Measurements from ENCODE around the gene VSTM2B.

Gene VSTM2B

DNA sequence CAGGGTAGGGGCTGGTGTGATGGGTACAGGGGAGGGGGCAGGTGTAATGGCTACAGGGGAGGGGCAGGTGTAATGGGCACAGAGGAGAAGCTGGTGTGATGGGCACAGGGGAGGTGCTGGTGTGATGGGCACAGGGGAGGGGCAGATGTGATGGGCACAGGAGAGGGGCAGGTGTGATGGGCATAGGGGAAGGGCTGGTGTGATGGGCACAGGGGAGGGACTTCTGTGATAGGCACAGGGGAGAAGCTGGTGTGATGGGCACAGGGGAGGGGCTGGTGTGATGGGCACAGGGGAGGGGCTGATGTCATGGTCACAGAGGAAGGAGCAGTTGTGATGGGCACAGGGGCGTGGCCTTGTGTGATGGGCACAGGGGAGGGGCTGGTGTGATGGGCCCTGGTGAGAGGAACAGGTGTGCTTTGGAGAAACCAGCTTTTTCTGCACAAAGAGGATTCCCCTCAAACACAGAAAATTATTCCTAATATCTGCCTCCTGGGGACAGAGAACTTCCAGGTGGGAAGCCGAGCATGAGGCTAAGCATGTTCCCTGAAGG is 41.6 kb downstream of the VSTM2B start:
- DNase-seq (ENCODE audit: low read depth), result no peak

DNA sequence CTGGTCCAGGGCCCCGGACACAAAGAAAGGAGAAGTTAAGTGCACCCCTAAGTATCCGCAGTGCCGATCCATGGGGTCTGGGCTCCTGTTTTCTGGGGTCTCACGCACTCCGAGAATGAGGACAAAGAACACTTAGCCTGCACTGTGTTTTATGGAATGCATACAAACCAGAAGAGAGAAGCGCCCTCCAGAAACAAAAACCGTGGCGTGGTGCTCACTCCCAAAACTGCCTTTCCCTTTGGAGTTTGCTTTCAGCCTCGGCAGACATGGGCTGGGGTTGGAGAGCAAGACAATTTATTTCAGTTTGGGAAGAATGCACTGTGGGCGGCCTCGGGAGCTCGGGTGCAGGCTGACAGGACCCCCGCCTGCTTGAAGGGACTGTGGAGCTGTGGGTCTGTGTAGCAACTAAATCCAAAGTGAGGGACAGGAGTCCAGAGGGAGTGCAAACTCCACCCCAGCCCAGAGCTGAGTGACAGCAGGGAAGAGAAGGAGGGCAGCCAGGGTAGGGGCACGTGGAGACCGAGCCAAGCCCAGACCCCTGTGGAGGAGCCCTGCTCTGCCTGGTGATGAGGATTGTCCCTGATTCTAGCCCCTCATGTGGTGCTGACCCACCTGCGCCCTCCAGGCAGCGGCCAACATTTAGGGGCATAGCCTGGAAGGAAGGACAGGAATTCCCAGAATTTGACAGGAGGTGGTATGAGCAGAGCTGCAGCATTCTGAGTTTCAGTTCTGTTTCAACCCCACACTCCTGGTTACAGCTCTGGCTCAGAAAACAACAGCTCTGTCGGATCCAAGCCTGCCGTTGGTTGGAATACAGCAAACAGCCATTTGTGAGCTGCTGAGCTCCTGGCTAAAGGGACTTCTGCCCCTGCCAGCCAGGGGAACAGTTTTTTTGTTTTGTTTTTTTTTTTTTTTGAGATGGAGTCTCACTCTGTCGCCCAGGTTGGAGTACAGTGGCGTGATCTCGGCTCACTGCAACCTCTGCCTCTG is 42.5 kb downstream of the VSTM2B start:
- no peak for DNase-seq (ENCODE audit: low read depth)

DNA sequence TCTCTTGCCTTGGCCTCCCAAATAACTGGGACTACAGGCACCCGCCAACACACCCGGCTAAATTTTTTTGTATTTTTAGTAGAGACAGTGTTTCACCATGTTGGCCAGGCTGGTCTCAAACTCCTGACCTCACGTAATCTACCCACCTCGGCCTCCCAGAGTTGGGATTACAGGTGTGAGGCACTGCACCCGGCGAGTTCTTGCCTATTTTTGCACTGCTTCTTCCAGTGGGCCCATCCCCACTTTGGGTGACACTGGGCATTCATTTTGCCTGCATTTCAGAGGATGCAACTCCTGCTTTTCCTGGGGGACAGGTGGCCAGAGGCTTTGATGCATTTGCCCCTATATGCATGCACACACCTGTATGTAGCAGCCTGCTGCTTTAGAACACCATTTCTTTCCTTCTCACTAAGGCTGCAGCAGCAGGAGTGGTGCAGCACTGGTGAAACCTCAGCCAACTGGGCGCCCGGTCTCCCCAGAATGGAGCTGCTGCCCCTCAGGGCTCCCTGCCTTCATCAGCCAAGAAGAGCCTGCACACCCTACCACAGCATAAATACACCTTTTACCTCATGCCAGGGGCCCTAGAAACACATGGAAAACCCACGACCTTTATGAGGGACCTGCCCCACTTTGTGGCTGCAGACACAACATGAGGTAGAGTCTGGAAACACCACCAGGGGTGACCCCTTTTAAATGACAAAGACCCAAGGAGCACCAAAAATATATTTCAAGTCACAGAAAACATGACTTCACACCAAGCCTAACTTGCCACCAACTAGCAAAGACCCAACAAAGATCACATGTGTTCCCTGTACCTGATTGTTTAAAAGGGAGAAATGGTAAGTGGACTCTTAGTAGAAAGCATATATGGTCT is 43.5 kb downstream of the VSTM2B start:
- DNase-seq (ENCODE audit: low read depth), result no peak

DNA sequence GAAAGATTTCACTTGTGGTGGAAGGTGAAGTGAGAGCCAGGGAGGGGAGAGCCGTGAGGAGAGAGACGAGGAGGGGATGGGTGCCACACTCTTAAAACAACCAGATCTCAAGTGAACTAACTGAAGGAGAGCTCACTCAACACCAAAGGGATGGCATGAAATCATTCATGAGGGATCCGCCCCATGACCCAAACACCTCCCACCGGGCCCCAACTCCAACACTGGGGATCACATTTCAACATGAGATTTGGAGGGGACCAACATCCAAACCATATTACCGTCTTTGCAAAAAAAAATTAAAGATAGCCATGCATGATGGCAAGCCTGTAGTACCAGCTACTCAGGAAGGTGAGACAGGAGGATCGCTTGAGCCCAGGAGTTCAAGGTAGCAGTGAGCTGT is 45.4 kb downstream of the VSTM2B start:
- no peak for DNase-seq (ENCODE audit: low read depth)

DNA sequence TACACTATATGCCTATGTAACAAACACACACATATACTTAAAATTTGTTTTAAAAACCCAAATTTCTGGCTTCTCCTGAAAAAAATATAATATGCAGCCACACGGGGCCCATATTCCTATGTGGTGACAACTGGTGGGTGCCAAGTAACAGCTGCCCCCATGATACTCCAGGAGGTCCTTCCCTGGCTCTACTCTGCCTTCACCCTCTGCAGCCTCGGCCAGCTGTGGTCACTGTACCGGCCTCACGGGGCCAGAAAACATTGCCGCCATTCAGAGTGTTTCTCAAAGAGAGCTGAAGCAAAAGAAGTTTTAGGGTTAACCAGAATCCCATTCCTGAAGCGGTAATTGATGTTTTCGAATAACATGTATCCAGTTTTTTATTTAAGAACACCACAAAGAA is 47.7 kb downstream of the VSTM2B start:
- no peak for DNase-seq (ENCODE audit: low read depth)

DNA sequence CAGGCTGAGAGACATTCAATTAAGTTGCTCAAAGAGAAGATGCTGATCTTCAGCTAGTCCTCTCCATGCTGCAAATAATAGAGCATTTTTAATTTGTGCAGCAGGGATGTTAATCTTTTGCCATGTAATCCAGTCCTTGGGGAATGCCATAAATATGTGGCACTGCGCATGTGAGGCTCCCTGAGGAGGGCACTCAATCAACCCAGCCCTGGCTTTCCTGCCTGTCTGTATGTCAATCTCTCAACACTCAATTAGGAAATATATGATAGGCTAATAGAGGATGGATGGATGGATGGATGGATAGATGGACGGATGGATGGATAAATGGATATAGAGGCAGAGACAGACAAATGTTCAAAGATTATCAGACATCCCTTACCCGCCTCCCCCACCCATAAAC is 48.7 kb downstream of the VSTM2B start:
- no peak for DNase-seq (ENCODE audit: low read depth)

DNA sequence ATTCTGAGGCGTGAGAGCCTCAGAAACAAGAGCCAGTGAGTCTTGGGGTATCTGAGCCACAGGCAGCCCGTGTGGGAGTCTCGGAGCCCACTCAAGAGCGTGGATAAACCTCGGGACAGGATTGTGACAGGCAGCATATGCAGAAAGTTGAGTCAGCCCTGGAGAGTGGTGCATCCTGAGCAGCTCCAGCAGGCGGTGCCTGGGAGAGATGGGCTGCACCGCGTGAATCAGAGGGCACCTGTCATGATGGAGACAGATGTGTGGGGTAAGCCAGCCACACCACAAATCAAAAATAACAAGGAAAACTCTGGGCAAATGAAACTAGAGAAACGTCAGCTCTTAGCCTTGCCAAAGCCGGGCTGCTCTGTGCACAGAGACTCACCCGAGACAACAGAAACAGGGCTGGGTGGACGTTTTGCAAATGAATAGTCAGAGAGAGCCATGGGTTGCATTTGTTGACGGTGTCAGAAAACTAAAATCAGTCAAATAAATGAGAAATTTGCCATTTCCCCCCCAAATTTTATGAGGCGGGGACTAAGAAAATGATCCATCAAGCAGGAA is 50.3 kb downstream of the VSTM2B start:
- no peak for DNase-seq (ENCODE audit: low read depth)

DNA sequence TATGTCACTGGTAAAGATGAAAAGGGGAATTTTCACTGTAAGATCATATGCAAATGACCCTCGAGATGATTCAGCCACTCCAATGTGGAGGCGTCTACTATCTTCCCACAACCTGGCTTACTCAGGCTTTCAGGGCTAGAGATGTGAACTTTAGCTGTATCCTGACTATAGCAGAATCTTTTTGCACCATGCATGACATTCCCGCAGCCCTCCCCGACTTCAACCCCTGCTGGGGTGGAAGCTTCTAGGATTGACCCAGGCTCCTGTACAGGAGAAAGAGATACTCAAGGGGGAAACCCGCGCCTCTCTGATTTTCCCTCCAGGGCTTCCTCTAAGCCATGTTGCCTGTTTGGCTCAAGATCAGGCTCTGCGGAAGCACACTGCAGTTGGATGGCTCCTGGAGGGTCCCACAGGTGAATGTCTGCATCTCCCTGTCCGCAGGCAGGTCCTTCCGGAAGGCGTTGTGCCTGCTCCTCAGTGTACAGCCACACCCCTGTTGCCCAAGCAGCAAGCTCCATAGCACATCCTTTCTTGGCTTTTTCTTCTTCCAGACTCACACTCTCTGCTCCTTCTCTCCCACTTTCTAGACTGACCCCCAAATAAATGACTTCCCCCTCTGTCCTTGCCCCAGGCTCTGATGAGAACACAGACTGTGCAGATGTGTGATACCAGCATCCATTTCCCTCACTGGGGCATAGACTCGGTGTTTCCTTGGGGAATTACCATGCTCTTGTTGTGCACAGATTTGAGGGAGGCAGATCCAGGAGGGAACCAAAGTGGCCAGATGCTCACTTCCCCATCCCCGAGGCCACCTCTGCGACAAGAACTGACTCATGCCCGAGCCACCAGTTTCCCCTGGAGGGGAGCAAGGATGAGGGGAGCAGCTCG is 51.2 kb downstream of the VSTM2B start:
- DNase-seq (ENCODE audit: low read depth), result no peak

DNA sequence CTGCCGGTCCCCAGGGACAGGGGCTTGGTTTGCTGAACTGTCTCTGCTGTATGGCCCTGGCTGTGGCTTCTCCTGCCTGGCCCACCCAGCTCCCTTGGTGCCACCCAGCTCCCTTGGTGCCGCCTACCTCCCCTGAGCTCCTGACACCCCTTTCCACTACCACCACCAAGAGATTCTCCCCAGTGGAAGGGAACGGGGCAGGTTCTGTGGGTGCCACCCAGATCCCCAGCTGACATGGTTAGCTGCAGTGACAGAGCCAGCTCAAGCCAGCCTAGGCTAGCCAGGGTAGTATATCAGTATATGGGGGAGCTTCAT is 51.8 kb downstream of the VSTM2B start:
- DNase-seq (ENCODE audit: low read depth), result no peak

DNA sequence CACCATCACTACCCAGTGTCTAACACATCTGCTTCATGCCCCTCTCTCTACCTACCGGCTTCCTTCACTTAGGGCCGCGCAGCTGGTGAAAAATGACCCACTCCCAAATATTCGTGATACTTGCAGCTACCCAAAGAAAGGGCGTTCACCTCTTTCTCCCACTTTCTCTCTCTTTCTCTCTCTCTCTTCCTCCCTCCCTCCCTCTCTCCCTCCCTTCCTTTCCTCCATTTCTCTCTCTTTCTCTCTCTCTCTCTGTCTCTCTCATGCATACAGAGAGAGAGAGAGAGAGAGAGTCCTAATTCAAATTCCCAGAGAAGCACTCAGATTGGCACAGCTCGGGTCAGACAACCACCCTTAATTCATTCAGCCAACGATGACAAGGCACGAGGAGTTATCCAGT is 52.6 kb downstream of the VSTM2B start:
- DNase-seq (ENCODE audit: low read depth), result no peak

DNA sequence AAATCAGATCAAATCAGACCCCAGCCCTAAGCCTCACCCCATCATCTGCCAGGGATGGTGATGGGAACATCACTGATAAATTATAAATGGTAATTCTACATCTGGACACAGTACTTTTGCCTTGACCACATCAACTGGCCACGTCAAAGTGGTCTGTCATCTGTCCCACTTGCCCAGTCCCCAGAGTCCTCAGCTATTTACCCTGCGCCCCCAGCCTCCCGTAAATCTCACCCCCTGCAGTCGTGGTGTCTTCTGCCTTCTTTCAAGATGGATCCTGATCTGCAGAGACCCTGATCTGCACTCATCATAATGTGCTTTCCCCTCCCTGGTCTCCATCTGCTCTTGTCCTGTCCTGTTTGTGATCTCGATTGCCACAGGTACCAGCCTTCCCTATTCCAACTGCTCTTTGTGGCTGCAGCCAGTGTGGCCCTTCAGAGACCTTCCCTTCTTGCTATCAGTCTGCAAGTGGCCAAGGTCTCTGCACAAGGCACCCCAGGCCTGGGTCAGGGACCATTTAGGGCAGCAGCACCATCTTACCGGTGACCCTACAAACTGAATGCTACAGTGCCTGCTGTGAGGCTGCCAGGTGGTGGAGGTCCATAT is 53.6 kb downstream of the VSTM2B start:
- no peak for DNase-seq (ENCODE audit: low read depth)

DNA sequence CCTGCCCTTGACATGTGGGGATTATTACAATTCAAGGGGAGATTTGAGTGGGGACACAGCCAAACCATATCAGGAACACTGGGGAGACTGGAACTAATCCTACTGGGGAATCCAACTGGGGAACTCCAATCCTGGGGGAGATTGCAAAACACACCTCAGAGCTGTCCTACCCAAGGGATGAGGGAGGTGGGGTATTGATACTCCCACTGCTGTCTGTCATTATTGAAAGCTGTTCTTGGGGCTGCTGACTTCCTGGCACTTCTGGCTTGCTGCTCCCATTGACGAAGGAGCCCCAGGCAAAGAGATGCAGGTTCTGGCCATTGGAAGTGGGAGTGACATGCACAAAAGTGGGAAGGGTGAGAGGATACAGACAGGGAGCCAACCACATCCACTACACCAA is 55.6 kb downstream of the VSTM2B start:
- DNase-seq (ENCODE audit: low read depth), result no peak

DNA sequence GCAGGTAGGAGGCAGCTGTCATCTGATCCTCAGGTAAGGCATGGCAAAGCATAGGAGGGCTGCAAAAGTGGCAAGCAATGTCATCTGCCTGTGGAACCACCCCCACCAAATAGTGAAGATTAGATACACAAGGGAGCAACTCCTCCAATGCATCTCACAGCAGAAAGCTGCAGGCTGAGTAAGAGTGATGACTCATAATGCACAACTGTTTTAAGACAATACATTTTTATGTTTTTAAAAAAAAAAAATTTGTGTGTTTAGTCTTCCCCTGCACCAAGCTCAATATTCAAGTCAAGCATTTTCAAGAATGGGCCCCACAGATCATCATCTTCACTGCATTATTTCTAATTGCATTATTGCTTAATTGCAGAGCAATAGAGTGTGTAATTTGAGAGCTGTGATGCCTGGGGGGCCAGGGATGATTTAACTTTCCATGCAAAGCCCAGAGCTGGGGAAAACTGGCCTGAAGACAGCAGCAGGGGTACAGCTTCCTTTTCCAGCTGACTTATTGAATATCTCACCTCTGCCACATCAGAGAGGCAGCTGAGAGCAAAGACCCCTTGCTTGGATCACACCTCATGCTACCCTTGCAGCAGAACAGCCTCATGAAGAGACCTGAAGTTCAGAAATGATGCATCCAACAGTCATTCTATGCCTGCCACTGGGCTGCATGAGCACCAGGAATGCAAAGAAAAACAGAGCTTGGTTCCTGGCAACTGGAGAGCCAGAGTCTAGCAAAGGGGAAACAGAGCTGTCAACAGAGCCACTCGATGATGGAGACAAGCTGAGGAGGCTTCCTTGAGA is 57.6 kb downstream of the VSTM2B start:
- no peak for DNase-seq (ENCODE audit: low read depth)

DNA sequence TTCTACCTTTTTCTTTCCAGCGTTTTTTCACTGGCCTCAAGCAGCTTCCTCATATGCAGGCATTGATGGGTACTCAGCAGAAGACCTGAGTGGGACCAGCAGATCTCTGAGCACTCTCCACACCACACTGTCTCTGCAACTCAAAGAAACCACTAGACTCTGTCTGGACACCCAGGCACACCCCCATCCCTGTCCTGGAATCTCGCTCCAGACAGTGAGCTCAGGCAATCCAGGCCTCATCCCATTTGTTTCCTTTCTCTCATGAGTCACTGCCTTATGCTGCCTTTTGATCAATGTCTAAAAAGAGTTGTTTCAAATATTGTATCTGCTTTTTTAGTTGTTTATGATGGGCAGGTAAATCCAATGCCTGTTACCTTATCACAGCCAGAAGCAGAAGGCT is 60.6 kb downstream of the VSTM2B start:
- no peak for DNase-seq (ENCODE audit: low read depth)

DNA sequence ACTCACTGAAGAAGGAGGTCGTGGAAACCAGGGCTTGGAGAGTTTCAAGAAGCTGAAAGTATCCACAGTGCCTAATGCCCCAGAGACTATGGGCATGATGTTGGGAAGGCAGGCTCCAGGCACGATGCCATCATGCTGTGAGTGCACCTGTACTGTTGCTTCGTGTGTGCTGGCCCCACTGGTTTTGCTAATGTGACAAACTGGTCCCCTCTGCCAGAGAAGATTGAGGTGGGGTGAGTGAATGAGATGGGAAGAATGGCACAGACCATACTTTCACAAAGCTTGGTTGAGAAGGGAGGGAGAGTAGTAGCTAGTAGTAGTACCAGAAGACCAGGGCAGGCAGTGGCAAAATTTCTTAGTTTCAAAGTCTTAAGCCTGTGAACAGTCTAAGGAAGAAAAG is 61.3 kb downstream of the VSTM2B start:
- DNase-seq (ENCODE audit: low read depth), result no peak

DNA sequence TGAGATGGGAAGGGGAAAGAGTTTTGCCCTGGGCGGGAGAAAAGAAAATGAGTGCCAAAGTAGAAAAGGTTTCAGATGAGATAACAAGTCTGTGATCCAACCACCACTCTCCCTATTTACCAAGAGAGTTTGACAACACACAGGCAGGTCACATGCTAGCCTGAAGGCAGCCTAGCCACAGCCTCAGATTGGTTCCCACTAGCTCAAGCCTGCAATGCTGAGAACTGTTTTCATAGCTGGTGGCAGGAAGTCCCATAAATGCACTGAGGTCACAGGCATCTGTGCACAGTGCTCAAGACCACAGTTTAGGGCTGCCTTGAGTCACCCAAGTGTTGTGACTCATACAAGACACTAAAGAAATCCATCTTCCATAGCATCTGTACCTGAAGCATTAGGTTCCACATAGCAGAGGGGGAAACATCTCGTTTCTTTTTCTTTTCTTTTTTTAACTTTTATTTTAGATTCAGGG is 61.8 kb downstream of the VSTM2B start:
- no peak for DNase-seq (ENCODE audit: low read depth)

DNA sequence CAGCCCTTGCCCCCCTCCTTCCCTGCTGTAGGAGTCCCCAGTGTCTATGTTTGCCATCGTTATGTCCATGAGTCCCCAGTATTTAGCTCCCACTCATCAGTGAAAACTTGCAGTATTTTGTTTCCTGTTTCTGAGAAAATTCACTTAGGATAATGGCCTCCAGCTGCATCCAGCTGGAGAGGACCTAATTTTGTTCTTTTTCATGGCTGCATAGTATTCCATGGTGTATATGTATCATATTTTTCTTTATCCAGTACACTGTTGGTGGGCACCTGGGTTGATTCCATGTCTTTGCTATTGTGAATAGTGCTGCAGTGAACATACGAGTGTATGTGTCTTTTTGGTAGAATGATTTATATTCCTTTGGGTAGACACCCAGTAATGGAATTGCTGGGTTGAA is 62.3 kb downstream of the VSTM2B start:
- no peak for DNase-seq (ENCODE audit: low read depth)

DNA sequence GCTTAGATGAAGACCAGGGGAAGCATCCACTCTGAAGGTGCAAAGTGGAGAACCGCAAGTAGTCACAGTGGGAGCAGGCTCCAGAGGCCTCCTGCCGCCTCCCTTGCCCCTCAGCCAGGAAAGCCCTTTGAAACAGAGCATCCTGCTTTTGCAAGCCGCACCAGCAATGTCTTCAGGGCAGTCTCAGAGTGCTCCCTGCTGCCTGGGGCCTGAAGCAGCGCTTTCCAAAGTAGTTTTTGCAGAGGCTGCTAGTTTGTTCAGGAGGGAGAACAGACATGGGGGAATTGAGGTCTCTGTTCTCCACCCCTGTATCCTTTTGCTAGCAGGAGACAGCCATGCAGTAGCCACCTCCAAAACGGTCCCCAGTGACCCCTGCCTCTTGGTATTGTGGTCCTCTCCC is 64.5 kb downstream of the VSTM2B start:
- no peak for DNase-seq (ENCODE audit: low read depth)

DNA sequence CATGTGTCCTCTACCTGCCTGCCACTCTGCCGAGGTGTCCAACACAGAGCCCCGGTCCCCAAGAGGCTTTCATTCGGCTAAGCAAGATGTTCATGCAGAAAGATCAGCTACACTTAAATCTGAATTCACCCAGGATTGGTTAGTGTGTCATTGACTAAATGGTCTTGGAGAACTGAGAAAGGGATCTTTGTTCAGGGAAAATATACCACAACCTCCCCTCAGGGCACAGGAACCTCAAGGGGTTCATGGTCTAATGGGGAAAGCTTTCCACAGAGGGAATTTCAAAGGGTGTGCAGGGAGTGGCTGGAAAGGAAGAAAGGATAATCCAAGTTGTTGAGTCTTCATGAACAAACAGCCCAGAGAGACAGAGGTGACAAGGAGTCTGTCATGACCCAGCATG is 65.9 kb downstream of the VSTM2B start:
- DNase-seq (ENCODE audit: low read depth), result no peak

DNA sequence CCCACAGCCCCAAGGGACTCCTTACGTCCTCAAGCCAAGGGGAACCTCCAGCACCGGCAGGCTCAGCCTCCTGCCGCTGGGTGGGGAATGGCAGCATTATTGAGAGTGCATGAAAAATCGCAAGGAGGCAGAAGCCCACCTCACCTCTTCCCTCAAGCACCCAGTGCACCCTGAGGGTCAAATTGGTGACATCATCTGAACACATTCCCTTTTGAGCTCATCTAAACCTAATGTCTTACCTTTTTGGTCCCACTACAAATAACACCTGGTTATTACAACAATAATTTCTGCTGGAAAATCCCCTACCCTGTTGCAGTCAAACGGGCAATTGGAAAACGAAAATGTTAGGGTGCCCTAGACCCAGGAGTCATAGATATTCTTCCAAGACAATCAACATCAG is 68.1 kb downstream of the VSTM2B start:
- DNase-seq (ENCODE audit: low read depth), result no peak
